Left colon (tissue), 2 donors: ENCODE data around the gene TECTA. TPM values are rescaled to one million over a fixed set of nuclear protein-coding genes. Genes with fewer than 3 reads are reported as not detected.
A peak's percentile ranks its signal among the peaks of the same experiment; 100 is the strongest.
"Not testable (repeated sequence)": the region's sequence is repeated elsewhere in the genome, so short reads cannot be mapped to it uniquely, and the experiment has no call there.

Experiments used
- ATAC-seq: fragments of 200-7000 bp; cut with Tn5 transposase; one replicate; pipeline ENCODE4 v1.9.1; 2020; ENCODE audit warnings: mild to moderate bottlenecking, moderate library complexity
- DNase-seq, 2 donors: peaks; one replicate each; pipeline ENCODE4 v3.0.0-alpha.2; 2020
- intact Hi-C, 2 donors: fragments of 100-400 bp; cut with DNase I in 1 of 2; cut with micrococcal nuclease in 1 of 2; formaldehyde crosslinking; loops; one replicate each; pipeline versions ENCODE4 v1.11.2 to v1.14.0; 2022; cut with DNase I, micrococcal nuclease
- total RNA-seq, 2 donors: library from RNA; stranded (reverse); fragmentation: NEBNext Ultra II Directional; extraction: Animal tissue kit (Norgen Biotek cat#: 25700); gene quantifications; one replicate each; pipeline ENCODE4 v1.2.1, GENCODE V29; 2021
- donor health status: DM: no; HTN: no; CAD: no.
- donor health status: DM: yes; HTN: yes; CAD: no.

The TECTA gene
- total RNA-seq, 2 donors from 2014 or later, result 0.14 to 0.24 TPM

DNA sequence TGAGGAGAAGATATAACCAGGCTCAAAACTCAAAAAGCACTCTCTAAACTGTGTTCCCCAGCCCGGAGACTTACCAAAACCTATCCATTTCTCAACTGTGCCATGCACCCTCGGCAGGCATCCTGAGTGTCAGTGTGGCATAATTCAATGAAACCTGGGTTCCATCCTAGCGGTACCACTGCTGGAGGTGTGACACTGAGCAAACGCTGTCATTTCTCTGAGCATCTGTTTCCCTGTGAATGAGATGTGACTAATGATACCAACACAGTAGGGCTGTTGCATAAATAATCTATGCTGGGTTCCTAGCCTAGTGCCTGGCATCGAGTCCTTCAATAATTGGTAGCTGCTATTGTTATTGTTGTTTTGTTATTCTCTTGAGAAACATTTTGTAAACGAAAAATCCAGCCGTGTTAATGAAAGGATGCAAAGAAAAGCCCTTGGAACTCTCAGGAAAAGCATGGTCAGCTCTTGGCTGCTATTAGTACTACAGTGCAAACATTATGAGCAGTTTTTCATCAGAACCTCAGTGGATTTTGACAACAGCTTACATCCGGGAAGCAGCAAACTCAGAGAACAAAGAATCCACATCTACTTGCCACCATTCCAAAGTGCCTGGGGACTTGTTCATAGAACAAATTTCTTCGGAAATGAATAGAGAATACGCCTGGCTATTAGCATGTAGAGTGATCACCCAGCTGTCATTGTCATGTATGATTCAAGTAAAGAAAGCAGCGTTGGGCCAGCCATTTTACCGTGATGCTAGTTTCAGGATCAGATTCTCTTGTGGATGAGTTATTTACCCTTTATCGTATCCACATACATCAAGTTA is 53.7 kb downstream of the TECTA start:
- intact Hi-C loops, result no loop called here
- DNase-seq (no peak), ATAC-seq (no peak)

GRCh38 chr11:121157756-121158155 is 56.7 kb downstream of the TECTA start:
- DNase-seq, result no peak
- intact Hi-C loops, result no loop called here
- no peak for ATAC-seq

GRCh38 chr11:121159741-121160140 is 58.7 kb downstream of the TECTA start:
- intact Hi-C loops, result no loop called here
- DNase-seq (no peak), ATAC-seq (no peak)

- ATAC-seq, result no peak
- DNase-seq, result no peak
- intact Hi-C loops, result no loop called here
Observed at GRCh38 chr11:121161349-121161917, 60.4 kb downstream of the TECTA start.

GRCh38 chr11:121163658-121164308 is 62.7 kb downstream of the TECTA start:
- ATAC-seq (no peak), DNase-seq (no peak)
- intact Hi-C loops, result no loop called here

- ATAC-seq, intact Hi-C loops, DNase-seq: not testable (repeated sequence)
Observed at GRCh38 chr11:121177629-121178028, 76.6 kb downstream of the TECTA start.

DNA sequence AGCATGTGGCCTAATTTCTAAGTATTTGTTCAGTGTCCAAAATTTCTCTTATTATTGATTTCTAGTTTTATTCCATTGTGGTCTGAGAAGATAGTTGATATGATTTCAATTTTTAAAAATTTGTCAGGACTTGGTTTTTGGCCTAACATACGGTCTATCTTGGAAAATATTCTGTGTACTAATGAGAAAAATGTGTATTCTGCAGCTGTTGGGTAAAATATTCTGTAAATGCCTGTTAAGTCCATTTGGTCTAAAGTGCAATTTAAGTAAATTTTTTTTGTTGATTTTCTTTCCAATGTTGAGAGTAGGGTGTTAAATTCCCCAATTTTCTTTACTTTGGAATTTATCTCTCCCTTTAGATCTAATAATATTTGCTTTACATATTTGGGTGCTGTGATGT is 78.3 kb downstream of the TECTA start:
- intact Hi-C loops, result no loop called here
- ATAC-seq (no peak), DNase-seq (no peak)

DNA sequence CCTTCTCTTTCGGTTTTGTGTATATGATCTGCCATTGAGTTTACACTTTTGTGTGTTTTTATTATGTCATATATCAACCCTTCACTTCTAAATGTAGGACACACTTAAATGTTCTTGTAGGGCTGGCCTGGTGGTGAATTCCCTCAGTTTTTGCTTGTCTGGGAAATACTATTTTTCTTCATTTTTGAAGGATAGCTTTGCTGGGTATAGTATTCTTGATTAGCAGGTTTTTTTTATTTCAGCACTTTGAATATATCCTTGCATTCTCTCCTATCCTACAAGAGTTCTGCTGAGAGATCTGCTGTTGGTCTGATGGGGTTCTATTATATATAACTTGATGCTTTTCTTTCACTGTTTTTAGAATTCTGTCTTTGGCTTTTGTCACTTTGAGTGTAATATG is 79.1 kb downstream of the TECTA start:
- no peak for DNase-seq
- no peak for ATAC-seq
- intact Hi-C loops, result no loop called here

- ATAC-seq, result no peak
- intact Hi-C loops, result no loop called here
- no peak for DNase-seq
Observed at GRCh38 chr11:121188776-121189175, 87.7 kb downstream of the TECTA start.

- ATAC-seq (no peak), DNase-seq (no peak)
- intact Hi-C loops, result no loop called here
Observed at GRCh38 chr11:121191818-121192217, 90.8 kb downstream of the TECTA start.

DNA sequence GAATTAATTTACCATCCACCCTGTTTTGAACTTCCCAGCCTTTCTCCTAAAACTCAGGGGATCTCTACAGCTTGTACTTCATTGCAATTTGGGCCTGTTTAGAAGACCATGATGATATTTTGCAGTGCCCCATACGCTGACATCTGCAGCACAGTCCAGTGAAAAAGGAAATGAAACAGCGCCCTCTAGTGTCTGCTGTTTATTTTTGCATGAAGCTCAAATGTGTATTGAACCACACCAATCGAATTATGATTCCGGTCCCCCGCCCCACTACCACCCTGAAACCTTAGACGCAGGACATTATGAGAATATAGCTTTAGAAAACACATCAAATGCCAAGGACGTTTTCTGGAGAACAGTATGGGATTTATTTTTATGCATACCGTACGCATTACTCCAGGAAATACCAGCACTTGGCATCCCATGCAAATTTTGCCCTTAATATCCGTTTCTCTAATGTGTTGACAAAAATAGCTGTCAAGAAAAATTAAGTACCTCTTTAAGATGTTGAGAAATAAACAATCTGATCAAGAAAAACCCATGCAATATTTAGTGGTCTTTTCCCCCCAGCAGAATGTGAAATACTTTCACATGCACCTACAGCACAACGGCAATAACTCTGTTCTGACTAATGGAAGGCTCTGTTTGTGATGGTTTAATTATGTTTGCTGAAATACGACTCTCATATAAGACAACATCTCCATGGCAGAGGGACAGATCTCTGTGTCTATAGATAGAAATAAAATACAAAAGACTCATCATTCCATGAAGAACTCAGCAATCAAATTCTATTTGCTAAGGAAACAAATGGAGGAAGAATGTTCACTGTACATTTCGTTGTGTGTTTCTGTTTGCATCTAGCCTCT is 93.9 kb downstream of the TECTA start:
- peak; percentile 69 for ATAC-seq
- DNase-seq, result peak in 1 of 2 donors; percentile 21
- intact Hi-C loops, result no loop called here

DNA sequence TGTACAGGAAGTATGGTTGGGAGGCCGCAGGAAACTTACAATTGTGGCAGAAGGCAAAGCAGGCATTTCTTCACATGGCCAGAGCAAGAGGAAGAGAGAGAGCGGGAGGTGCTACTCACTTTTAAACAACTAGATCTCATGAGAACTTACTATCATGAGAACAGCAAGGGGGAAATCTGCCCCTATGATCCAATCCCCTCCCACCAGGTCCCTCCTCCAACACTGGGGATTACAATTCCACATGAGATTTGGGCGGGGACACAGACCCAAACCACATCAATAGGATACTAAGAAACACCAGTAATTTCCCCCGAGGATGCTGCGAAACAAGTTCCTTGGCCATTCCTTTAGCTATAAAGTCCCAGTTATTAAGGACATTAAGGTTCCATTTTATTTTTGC is 97.4 kb downstream of the TECTA start:
- DNase-seq (no peak), ATAC-seq (no peak)
- intact Hi-C loops, result no loop called here

GRCh38 chr11:121199516-121199915 is 98.5 kb downstream of the TECTA start:
- DNase-seq (no peak), ATAC-seq (no peak)
- intact Hi-C loops, result no loop called here

DNA sequence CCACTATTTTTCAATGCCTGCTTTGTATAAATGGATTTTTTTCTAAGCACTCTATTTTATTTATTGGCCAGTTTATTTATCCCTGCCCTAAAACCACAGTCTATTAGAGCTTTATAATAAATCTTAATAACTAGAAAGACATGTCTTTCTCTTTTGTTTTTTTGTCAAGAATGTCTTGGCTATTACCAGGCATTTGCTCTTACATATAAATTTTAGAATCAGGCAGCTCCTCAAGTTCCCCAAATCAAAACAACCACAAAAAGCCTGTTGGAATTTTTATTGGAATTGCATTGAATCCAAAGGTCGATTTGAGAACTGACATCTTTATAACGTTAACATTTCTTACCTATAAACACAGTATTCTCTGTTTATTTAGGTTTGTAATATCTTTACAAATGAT is 105.8 kb downstream of the TECTA start:
- intact Hi-C loops, result no loop called here
- ATAC-seq (peak; percentile 18), DNase-seq (no peak)

- ATAC-seq, result no peak
- intact Hi-C loops, result no loop called here
- DNase-seq, result no peak
Observed at GRCh38 chr11:121207485-121208115, 106.6 kb downstream of the TECTA start.

GRCh38 chr11:121210445-121211080 is 109.5 kb downstream of the TECTA start:
- DNase-seq, result no peak
- intact Hi-C loops, result no loop called here
- ATAC-seq, result no peak

DNA sequence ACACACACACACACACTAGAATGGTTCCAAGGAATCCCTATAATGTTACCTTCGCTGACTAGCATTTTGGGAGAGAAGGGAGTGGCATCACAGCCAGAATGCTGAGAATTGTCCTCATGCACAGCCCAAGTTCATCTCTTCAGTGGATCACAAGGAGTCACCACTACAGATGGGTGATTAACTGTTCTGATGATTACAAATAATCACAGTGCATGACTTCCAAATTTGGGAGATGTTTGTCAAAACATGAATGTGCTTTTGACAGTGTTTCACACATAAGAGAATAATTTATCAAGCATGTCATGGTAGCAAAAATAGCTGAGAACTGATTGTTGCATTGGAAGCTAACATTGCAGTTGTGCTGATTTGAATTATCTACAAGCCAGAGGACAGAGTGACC is 110.6 kb downstream of the TECTA start:
- ATAC-seq, result no peak
- intact Hi-C loops, result no loop called here

GRCh38 chr11:121212536-121213361 is 111.7 kb downstream of the TECTA start:
- intact Hi-C loops, result no loop called here
- DNase-seq (no peak), ATAC-seq (no peak)

More for the DNA sequence above, 110.6 kb downstream of the TECTA start:
- no peak for DNase-seq
